ENCODE measurements around the gene PGM2. TPM values are rescaled to one million over a fixed set of nuclear protein-coding genes. Genes with fewer than 3 reads are reported as not detected.

Gene PGM2
- total RNA-seq, 1 experiment from 2014 or later, result 28.6 TPM

DNA sequence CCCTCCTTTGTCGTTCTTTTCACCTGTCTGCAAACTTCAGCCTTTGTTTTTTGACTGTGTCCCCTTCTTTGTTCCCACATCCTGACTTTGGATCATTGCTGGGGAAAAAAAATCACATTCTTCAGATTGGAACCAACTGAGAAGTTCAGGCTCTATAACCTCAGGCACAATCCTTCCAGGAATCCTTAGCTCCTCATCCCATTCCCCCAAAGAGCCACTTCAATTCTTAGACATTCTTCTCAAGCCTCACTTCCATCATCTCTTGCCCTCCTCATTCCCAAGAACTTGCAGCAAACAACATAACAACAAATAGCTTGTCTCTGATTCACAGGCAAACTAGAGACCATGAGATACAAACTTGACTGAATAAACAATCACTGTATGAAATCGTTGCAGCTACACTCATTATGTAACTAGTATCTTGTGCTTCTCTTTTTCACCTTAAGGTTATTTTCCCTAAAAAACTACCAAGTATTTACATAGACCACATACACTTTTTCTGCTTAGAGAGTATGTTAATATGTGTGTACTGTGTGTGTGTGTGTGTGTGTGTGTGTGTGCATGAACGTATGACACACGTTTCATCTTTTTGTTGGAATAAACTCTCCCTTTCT lies 26.4 kb upstream of the PGM2 start:
- intact Hi-C loops (cut with micrococcal nuclease), result loop anchor here (5.0 to 10.0 kb wide), 3 partner anchors 113 to 368 kb away; partner anchors contain the start of gene RELL1
- Histone ChIP-seq H2AFZ (ENCODE audit: low read length) (no peak overlapping the region), H3K4me1 (ENCODE audit: insufficient read depth, low read length) (no peaks in the 10 kb centered on the region), H3K9ac (ENCODE audit: low read length) (no peak overlapping the region), H3K9me2 (replicated peaks; ENCODE audit: low read length) (no peaks in the 10 kb centered on the region), H3K36me3 (ENCODE audit: low read depth, low read length) (no peaks in the 10 kb centered on the region), H3K4me3 (ENCODE audit: low read length) (no peak overlapping the region), H3K27me3 (ENCODE audit: low read length) (no peaks in the 10 kb centered on the region), H3K27ac (ENCODE audit: low read length) (no peak overlapping the region), H3K4me2 (ENCODE audit: low read length) (no peak overlapping the region), H3K9me3 (ENCODE audit: low read length) (no peaks in the 10 kb centered on the region), H3K79me2 (ENCODE audit: low read length) (no peaks in the 10 kb centered on the region), H4K20me1 (ENCODE audit: low read length) (no peaks in the 10 kb centered on the region), H3F3A (ENCODE audit: low read length, unreplicated experiment) (no peaks in the 10 kb centered on the region)
- DNase-seq (no peak), ATAC-seq (no peak)
- TF ChIP-seq EZH2 (IDR thresholded peaks at IDR 0.05; ENCODE audit: low read length, unreplicated experiment), result no peak
- no peak for TF ChIP-seq EZH2phosphoT487 (IDR thresholded peaks at IDR 0.05; ENCODE audit: borderline replicate concordance, low read length)
- TF ChIP-seq CTCF (conservative IDR thresholded peaks at IDR 0.05; ENCODE audit: low read depth, low read length), result no peak
- ChIA-PET CTCF (no interaction called here), POLR2A (ENCODE audit: unreplicated experiment) (no interaction called here)
- no TSS peak for BruUV-seq (replicated peaks)

GRCh38 chr4:37802068-37802666 lies 24.3 kb upstream of the PGM2 start:
- Histone ChIP-seq H3K9ac (ENCODE audit: low read length) (no peak overlapping the region), H2AFZ (ENCODE audit: low read length) (peak overlapping the region; percentile 90), H3K9me3 (ENCODE audit: low read length) (no peaks in the 10 kb centered on the region), H3F3A (ENCODE audit: low read length, unreplicated experiment) (no peaks in the 10 kb centered on the region), H3K4me3 (ENCODE audit: low read length) (peak overlapping the region; percentile 32; the same call in 1 of the 2 replicates), H4K20me1 (ENCODE audit: low read length) (no peaks in the 10 kb centered on the region), H3K36me3 (ENCODE audit: low read depth, low read length) (no peaks in the 10 kb centered on the region), H3K4me2 (ENCODE audit: low read length) (peak overlapping the region; percentile 69), H3K9me2 (replicated peaks; ENCODE audit: low read length) (no peaks in the 10 kb centered on the region), H3K79me2 (ENCODE audit: low read length) (no peaks in the 10 kb centered on the region), H3K4me1 (ENCODE audit: insufficient read depth, low read length) (no peaks in the 10 kb centered on the region), H3K27ac (ENCODE audit: low read length) (no peak overlapping the region), H3K27me3 (ENCODE audit: low read length) (no peaks in the 10 kb centered on the region)
- intact Hi-C loops (cut with micrococcal nuclease), result loop anchor here (1.0 to 10.0 kb wide), 8 partner anchors 88 to 370 kb away; partner anchors contain the start of gene RELL1
- BruUV-seq (replicated peaks), result no TSS peak
- peak; percentile 99 for ATAC-seq
- DNase-seq, result peak; percentile 84
- CTCF ChIA-PET, result interaction anchor here (0.6 to 1.1 kb wide), 9 partner anchors 24 to 368 kb away, joined by 3 to 17 read pairs (median 3); partner anchors contain the start of genes PGM2 and RELL1
- TF ChIP-seq EZH2phosphoT487 (IDR thresholded peaks at IDR 0.05; ENCODE audit: borderline replicate concordance, low read length) (no peak), EZH2 (IDR thresholded peaks at IDR 0.05; ENCODE audit: low read length, unreplicated experiment) (no peak), CTCF (conservative IDR thresholded peaks at IDR 0.05; ENCODE audit: low read depth, low read length) (peak; percentile 80)
- POLR2A ChIA-PET (ENCODE audit: unreplicated experiment), result no interaction called here
